ENCODE data around the gene SULT4A1. TPM values are rescaled to one million over a fixed set of nuclear protein-coding genes. Genes with fewer than 3 reads are reported as not detected.

SULT4A1 gene
- total and polyA plus RNA-seq, 9 of the 15 experiments (the other 6 are each of a cell fraction or from before 2014, with no cell fraction given) = 0.03 to 0.20 (median 0.09) TPM; not detected in 3

DNA sequence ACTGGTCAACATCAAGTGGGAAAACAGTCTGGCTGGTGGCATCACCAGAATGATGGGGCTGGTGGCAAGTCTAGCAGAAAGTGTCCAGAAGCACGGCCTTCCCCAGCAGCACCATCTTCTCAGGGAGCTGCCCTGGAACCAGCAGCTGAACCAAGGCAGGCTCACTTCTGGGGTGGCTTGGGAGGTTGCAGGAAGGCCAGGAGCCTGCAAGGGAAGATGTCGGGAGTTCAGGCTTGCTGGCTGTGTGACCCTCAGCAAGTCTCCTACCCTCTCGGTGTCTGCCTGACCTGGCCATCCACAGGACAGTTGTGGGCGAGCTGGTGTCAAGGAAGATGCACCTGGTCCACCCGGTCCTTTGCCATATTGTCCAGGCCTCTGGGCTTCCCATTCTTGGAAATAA lies 31.8 kb upstream of the SULT4A1 start:
- WGBS (ENCODE audit: insufficient coverage, low coverage, missing lambda C conversion rate) = 0% methylated on average over 3 of the region's 5 CpGs
- ATAC-seq = no peak
- TF ChIP-seq, protein P1, sequence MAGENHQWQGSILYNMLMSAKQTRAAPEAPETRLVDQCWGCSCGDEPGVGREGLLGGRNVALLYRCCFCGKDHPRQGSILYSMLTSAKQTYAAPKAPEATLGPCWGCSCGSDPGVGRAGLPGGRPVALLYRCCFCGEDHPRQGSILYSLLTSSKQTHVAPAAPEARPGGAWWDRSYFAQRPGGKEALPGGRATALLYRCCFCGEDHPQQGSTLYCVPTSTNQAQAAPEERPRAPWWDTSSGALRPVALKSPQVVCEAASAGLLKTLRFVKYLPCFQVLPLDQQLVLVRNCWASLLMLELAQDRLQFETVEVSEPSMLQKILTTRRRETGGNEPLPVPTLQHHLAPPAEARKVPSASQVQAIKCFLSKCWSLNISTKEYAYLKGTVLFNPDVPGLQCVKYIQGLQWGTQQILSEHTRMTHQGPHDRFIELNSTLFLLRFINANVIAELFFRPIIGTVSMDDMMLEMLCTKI (IDR thresholded peaks at IDR 0.05; ENCODE audit: partially characterized antibody) = no peak
- TF ChIP-seq, protein P2, sequence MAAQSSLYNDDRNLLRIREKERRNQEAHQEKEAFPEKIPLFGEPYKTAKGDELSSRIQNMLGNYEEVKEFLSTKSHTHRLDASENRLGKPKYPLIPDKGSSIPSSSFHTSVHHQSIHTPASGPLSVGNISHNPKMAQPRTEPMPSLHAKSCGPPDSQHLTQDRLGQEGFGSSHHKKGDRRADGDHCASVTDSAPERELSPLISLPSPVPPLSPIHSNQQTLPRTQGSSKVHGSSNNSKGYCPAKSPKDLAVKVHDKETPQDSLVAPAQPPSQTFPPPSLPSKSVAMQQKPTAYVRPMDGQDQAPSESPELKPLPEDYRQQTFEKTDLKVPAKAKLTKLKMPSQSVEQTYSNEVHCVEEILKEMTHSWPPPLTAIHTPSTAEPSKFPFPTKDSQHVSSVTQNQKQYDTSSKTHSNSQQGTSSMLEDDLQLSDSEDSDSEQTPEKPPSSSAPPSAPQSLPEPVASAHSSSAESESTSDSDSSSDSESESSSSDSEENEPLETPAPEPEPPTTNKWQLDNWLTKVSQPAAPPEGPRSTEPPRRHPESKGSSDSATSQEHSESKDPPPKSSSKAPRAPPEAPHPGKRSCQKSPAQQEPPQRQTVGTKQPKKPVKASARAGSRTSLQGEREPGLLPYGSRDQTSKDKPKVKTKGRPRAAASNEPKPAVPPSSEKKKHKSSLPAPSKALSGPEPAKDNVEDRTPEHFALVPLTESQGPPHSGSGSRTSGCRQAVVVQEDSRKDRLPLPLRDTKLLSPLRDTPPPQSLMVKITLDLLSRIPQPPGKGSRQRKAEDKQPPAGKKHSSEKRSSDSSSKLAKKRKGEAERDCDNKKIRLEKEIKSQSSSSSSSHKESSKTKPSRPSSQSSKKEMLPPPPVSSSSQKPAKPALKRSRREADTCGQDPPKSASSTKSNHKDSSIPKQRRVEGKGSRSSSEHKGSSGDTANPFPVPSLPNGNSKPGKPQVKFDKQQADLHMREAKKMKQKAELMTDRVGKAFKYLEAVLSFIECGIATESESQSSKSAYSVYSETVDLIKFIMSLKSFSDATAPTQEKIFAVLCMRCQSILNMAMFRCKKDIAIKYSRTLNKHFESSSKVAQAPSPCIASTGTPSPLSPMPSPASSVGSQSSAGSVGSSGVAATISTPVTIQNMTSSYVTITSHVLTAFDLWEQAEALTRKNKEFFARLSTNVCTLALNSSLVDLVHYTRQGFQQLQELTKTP (IDR thresholded peaks at IDR 0.05; ENCODE audit: low read depth in 1 of 2, partially characterized antibody in 2 of 2) = no peak
- TF ChIP-seq, protein P3, sequence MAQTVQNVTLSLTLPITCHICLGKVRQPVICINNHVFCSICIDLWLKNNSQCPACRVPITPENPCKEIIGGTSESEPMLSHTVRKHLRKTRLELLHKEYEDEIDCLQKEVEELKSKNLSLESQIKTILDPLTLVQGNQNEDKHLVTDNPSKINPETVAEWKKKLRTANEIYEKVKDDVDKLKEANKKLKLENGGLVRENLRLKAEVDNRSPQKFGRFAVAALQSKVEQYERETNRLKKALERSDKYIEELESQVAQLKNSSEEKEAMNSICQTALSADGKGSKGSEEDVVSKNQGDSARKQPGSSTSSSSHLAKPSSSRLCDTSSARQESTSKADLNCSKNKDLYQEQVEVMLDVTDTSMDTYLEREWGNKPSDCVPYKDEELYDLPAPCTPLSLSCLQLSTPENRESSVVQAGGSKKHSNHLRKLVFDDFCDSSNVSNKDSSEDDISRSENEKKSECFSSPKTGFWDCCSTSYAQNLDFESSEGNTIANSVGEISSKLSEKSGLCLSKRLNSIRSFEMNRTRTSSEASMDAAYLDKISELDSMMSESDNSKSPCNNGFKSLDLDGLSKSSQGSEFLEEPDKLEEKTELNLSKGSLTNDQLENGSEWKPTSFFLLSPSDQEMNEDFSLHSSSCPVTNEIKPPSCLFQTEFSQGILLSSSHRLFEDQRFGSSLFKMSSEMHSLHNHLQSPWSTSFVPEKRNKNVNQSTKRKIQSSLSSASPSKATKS (CRISPR knock-in tag; IDR thresholded peaks at IDR 0.05) = no peak
- TF ChIP-seq ZNF134 (CRISPR knock-in tag; conservative IDR thresholded peaks at IDR 0.05) (no peak), PRPF4 (IDR thresholded peaks at IDR 0.05; ENCODE audit: insufficient read depth, low read depth, low read length, poor library complexity, severe bottlenecking) (no peak), SREBF1 (IDR thresholded peaks at IDR 0.05; ENCODE audit: borderline replicate concordance, low read depth, low read length) (no peak), LARP7 (IDR thresholded peaks at IDR 0.05) (no peak), KLF1 (tag; IDR thresholded peaks at IDR 0.05) (no peak), RBM15 (IDR thresholded peaks at IDR 0.05; ENCODE audit: insufficient read depth, low read length) (no peak), NFRKB (IDR thresholded peaks at IDR 0.05; ENCODE audit: low read depth) (no peak), PURB (CRISPR knock-in tag; IDR thresholded peaks at IDR 0.05; ENCODE audit: low read depth) (no peak), RUNX1 (IDR thresholded peaks at IDR 0.05; ENCODE audit: low read depth) (no peak)
- TF ChIP-seq, protein P4, sequence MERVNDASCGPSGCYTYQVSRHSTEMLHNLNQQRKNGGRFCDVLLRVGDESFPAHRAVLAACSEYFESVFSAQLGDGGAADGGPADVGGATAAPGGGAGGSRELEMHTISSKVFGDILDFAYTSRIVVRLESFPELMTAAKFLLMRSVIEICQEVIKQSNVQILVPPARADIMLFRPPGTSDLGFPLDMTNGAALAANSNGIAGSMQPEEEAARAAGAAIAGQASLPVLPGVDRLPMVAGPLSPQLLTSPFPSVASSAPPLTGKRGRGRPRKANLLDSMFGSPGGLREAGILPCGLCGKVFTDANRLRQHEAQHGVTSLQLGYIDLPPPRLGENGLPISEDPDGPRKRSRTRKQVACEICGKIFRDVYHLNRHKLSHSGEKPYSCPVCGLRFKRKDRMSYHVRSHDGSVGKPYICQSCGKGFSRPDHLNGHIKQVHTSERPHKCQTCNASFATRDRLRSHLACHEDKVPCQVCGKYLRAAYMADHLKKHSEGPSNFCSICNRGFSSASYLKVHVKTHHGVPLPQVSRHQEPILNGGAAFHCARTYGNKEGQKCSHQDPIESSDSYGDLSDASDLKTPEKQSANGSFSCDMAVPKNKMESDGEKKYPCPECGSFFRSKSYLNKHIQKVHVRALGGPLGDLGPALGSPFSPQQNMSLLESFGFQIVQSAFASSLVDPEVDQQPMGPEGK (CRISPR knock-in tag; IDR thresholded peaks at IDR 0.05; ENCODE audit: borderline replicate concordance) = no peak

More for the DNA sequence above, 31.8 kb upstream of the SULT4A1 start:
- Histone ChIP-seq H3K27me3 (ENCODE audit: control insufficient read depth in 2 of 2, insufficient read depth in 2 of 2, low read length in 2 of 2) (peaks cover 0 to 16% of the 10 kb centered on the region in 2 experiments; a peak in 1 of 5 replicates), H3K9me3 (replicated peaks; ENCODE audit: control insufficient read depth, insufficient read depth, low read depth, low read length) (no peaks in the 10 kb centered on the region), H3K9ac (ENCODE audit: insufficient read depth in 1 of 2, low read depth in 2 of 2, low read length in 2 of 2) (no peak overlapping the region), H4K20me1 (replicated peaks; ENCODE audit: control insufficient read depth, insufficient read depth, low read length) (peaks cover 14% of the 10 kb centered on the region), H3K79me2 (ENCODE audit: control insufficient read depth, insufficient read depth, low read length) (no peaks in the 10 kb centered on the region), H3K4me2 (ENCODE audit: insufficient read depth, low read length) (no peak overlapping the region), H3K4me3 (no peak overlapping the region), H3K27ac (ENCODE audit: extremely low read depth, low read depth, low read length) (no peak overlapping the region), H2AFZ (ENCODE audit: low read depth, low read length) (no peak overlapping the region), H3K4me1 (replicated peaks in 1 of 2; ENCODE audit: control insufficient read depth in 2 of 2, insufficient read depth in 2 of 2, low read length in 2 of 2) (peaks cover 0 to 15% of the 10 kb centered on the region in 2 experiments; a peak in 1 of 5 replicates), H3K36me3 (ENCODE audit: control insufficient read depth, insufficient read depth, low read length) (no peaks in the 10 kb centered on the region), H3K9me1 (ENCODE audit: control insufficient read depth, insufficient read depth, low read length) (no peaks in the 10 kb centered on the region)
- no TSS peak for BruUV-seq (replicated peaks)
- in situ Hi-C loops (cut with MboI) = no loop called here
- CTCF ChIA-PET (ENCODE audit: low intra/inter-chr PET ratio) = no interaction called here
- POLR2A ChIA-PET = no interaction called here
- DNase-seq (ENCODE audit: extremely low read depth in 1 of 4, low spot score in 3 of 4) (no peak), FAIRE-seq (no peak)
- intact Hi-C loops (cut with micrococcal nuclease) = no loop called here
